Dermis blood vessel endothelial cell (primary cell): ENCODE measurements around the gene EML1. TPM values are rescaled to one million over a fixed set of nuclear protein-coding genes. Genes with fewer than 3 reads are reported as not detected.
A peak's percentile ranks its signal among the peaks of the same experiment; 100 is the strongest.

Source experiments
- DNase-seq: peaks from one replicate; pipeline ENCODE4 v3.0.0; 2010
- total RNA-seq: library from RNA; depleted of rRNA; stranded (reverse); fragments of >200 nt; gene quantifications from 2 replicates; pipeline ENCODE4 v1.2.3, GENCODE V29; 2014

The EML1 gene
- total RNA-seq, 1 donor from 2014 or later: 47.1 TPM

GRCh38 chr14:99874306-99874705 is 81.1 kb downstream of the EML1 start:
- no peak for DNase-seq

DNA sequence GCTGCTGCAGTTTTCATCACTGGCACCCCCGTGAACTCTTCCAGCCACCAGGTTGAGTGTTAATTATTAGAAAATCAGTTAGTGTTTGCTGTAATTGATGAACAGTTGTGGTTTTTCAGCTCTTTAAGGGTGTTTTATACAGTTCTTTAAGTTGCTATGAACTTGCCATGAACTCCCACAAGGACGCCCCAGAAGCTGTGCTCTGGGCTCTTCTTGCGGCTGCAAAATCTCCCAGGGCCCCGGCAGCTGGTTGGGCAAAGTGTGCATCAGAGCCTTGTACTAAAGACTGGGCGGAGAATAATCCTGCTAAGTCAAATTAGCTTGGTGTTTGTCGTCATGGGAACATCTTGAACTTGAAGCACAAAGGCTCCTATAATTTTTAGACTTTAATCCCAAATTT is 82.2 kb downstream of the EML1 start:
- no peak for DNase-seq

DNA sequence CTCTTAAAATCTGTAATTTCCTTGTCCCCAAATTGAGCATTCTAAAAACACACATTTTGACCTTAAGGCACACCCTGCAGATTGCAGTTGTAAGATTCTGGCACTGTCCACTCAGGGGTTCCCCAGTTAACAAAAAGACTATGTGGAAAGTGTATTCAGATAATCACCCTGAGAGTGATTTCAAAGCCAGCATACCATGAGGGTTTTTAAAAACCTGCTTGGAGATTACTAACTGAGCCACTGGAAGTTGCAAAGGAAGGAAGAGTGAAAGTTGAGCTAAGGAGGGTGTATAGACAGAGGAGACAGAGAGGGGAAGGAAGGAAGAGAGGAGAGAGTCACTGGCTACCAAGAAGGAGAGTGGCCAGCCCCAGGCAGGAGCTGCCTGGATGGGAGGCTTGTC is 82.6 kb downstream of the EML1 start:
- DNase-seq: no peak

DNA sequence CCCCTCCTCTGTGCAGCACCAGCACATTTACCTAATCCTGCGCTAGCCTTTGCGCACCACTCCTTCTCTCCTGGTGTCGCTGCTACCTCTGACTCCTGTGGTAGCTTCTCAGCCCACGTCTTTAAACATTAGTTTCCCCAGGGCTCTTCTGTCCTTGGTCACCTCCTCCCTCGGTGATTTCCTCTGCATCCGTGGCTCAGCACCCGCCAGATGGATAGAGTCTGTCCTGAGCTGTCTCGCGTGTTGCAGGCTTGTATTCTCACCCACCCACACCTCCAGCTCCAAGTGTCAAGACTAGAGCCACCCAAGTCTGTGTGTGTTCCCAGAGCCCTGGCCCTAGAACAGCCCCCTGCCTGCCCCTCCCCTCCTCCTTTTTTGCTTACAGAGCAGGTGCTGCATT is 83.2 kb downstream of the EML1 start:
- no peak for DNase-seq

DNA sequence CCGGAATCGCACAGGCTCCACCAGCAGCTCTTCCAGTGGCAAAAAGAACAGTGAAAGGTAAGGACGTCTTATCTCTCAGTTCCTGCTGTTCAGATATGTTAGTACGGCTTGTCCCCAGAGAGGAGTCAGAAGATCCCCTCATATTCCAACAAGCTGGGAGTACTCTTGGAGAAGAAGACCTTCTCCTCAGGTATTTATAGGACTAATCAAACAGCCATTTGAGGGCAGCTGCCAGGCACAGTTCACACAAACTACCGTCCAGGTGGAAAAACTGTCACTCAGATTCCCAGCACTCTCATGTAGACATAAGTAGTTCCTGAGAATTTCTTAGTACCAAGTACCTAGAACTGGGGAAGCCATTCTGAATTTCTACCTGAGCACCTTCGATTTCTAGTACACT is 85.3 kb downstream of the EML1 start:
- DNase-seq: no peak

- DNase-seq: no peak
These were observed 86.4 kb downstream of the EML1 start for GRCh38 chr14:99879401-99880295.

DNA sequence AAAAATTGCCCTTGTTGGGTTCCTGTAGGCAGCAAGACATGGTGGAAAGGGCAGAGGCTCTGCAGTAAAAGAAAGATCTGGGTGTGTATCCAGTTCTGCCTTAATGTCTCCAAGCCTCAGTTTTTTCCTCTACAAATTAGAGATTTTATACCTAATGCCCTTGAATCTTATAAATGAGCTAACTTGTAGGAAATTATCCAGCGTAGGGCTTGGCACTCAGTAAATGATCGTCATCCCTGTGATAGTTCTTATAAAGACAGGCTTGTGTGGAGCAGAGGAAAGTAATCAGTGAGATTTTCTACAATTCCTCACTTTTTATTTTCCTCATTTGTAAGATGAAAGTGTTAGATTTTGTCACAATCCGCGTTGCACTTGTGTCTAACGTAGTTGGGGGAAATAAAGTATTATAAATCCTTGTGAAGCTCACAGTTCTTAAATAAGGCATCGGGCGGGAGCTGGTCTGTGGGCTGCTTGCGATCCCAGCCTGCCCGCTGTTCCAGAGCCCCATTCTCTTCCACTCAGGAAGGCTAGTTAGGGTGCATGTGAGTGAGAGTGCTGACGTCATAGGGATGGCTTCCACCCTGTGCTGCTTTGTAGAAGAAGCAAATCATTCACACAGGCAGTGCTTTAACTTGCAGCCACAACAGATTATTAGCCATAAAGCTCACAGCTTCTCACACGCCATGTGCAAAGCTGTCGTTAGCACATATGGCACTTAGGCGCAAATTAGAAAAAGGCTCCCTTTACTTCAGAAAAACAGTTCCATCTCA is 87.6 kb downstream of the EML1 start:
- no peak for DNase-seq

- no peak for DNase-seq
These were observed 90.8 kb downstream of the EML1 start for GRCh38 chr14:99883866-99884650.

DNA sequence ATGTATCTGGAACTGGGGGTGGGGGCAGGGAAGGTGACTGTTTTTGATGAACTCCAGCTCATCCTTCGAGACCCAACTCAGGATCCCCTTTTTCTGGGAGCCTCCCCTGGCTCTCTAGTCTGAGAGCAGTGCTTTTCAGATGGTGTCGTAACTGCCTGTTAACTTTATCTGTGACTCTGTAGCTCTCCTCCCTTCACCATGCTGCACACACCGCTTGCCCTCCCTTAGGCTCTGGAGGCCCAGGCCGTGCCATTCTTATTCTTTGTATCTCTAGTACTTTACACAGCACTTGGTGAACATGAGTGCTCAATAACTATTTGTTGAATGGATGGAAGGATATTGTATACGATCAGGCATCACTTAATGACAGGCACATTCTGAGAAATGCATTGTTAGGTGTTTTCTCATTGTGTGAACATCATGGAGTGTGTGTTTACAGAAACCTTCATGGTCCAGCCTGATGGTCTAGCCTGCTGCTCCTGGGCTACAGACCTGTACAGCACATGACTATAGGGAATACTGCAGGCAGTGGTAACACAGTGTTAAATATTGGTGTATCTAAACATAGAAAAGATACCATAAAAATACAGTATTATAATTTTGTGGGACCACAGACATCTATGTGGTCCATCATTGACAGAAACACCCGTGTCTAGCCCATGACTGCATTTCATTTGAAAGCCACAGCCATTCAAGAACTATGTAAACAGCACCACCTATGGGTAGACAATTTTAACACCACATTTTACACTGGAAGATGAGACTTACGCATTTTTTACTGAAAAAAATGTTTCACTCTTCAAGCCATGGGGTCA is 91.8 kb downstream of the EML1 start:
- peak; percentile 84 for DNase-seq

DNA sequence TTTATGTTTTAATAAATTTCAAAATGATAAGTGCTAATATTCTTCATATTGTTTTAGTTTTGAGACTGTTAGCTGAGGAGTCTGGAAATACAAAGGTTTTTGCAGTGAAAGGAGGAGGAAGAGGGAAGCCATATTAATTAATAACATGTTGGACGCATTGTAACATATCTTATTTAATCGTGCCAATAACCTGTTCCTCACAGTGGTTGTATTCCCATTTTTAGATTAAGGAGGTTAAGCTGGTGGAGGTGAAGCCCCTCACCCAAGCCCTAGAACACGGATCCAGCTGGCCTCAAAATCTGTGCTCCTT is 92.4 kb downstream of the EML1 start:
- DNase-seq: no peak

DNA sequence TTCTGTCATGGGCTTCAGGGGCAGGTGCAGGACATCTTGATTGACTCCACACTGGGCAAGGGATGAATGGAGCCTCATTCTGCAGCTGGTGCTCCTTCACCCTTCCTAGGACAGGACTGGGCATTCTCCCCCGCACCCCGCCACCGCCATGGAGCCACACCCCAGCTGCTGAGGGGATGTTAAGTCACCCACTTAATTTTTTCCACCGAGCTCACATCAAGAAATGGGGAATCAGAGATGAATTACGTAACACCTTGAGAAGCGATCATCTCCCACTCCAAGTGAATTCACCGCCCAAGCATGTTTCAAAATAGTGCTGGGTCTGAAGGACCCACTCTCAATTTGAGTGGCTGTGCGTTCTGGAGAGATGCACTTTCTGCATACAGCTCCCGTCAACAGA is 94.2 kb downstream of the EML1 start:
- DNase-seq: no peak

DNA sequence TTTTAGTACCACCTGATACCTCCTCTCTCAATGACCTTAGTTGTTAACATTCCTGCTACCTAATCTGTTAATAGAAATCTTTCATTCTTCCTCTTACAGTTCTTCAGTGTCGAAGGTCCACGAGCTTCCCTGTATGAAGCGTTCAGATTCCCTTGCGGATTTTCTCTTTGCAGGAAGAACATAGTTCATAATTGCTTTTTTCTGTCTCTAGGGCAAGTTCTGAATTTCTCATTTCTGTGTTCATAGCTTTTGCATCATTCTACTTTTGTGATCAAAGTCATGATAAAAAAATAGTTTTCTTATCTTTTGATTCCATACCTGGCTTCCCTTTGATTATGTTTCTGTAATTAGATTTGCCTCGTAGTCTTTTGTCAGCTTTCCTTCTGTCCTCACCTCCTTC is 94.9 kb downstream of the EML1 start:
- no peak for DNase-seq

GRCh38 chr14:99889268-99889667 is 96.1 kb downstream of the EML1 start:
- DNase-seq: no peak

DNA sequence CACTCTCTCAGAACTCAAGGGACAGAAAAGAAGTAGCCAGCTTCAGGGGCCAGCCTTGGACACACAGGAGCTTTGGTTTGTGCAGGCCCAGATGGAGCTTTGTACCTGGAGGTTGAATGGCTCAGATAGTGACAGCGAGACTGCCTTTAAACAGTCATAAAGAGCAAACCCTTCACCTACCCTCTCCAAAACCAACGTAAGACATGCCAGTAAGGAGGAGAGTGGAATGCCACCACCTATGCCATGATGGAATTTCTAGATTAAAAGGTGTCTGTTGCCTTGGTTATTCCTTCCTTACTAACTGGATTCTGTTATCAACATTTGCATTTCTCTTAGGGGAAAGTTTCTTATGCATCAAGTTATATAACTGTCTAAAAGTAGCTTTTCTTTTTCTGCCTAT is 98.1 kb downstream of the EML1 start:
- no peak for DNase-seq

- DNase-seq: no peak
These were observed 98.7 kb downstream of the EML1 start for GRCh38 chr14:99891900-99892299.

DNA sequence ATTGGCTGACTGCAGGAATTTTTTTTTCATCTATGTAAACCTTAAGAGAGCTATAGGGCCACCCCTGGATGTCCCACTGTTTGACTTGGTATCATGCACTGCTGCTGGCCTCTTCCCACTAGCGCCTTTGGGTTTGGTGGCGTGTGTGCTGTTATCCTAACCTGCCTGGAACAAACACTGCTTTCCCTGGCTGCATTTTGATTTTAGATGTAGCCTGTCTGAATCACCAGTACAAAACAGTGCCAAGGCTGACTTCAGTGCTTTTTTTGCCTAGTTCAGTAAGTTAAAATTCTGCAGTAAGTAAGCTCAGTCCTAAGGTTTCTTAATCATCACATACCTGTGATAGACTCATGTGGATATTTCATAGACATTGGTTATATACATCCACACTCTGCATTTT is 99.2 kb downstream of the EML1 start:
- no peak for DNase-seq

DNA sequence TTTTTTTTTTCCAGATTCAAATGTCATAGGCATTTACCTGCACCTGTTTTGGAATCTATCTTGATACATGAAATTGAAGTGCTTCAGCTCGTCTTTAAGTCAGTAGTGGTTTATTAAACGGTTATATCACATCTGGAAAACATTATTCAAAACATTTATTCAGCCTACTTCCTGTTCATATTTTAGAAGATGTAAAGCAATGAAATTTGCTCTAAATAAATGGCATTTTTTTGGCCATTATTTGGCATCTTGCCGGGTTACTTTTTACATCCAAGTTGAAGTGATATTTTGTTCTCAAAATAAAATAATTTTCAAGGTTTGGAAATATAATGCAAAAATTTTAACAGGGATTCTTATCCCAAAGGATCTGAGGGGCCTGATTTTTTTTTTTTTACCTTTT is 103.1 kb downstream of the EML1 start:
- no peak for DNase-seq

DNA sequence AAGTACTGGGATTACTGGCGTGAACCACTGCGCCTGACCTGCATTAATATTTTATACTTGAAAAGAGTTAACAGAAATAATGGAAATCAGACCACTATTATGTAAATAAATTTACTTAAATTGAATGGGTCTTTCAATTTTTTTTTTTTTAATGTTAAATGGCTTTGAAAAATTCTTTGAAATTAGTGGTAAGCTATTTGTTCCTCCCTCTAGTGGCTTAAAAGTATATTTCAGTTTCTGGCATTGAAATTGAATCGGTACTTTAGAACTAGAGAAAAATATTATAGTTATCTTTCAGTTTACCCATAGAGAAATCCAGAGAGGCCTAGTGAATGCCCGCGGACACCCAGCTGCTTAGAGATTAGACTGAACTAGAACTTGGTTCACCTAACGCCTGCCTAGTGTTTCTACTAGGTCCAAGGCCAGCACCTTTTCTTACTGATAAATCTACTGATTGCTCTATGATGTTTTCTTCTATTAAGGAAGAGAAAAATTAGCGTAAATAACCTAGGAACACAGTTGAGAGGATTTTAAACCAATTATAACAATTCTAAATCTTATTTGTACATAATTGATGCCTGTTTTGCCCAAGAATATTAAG is 106.5 kb downstream of the EML1 start:
- peak; percentile 54 for DNase-seq

DNA sequence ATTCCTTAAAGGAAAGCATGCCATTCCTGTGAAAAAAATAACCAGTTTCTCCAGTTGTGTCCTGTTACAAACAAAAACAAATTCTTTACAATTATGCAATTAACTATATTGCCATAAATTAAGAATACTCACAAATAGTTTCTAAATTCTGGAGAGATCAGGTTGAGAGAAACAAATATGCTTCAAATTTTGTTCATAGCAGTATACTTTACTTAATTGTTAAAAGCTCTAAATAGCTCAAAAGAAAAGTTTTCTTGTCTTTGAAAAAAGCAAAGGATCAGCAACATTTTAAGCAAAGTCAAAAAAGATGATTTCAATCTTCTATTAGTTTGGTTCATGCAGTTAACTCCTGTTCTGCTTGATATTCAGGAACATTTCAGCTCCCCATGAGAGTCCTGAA is 109.7 kb downstream of the EML1 start:
- no peak for DNase-seq

DNA sequence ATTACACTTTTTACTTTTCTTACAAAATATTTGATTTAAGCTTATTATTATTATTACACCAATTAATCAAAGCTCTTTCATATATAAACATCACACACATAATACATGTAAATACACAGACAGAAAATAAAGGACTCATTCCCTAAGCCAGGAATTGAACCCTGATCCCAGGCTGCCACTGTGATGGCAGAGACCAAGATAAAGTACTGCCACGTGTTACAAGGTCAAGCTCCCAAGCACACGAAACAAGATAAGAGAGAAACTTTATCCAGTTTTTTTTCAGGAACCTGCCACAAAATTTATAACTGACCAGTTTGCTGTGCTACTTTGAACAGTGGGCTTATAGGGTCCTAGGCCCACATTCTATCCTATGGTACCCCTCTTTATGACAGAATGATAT is 111.3 kb downstream of the EML1 start:
- DNase-seq: no peak

DNA sequence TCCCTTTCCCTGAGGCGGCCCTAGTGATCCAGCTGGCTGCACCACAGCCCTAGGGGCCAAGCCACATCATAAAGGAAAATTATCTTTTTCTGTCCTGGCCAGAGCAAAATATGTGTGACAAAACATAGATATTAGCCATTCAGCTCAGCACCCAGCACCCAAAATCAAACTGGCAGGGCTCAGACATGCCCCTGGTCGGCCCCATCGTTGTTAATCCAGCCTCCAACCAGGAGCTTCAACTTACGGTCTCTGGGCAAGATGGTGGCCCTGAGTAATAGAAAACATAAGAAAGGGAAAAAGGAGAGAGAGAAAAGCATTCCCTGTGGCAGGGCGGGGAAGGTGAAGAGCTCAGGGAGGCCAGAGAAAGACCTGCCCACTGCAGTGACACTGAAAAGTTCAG is 111.9 kb downstream of the EML1 start:
- no peak for DNase-seq
